Immature natural killer cell (primary cell): ENCODE measurements around the gene MAML3. TPM values are rescaled to one million over a fixed set of nuclear protein-coding genes. Genes with fewer than 3 reads are reported as not detected.
A peak's percentile ranks its signal among the peaks of the same experiment; 100 is the strongest.

Source experiments
- DNase-seq, 3 donors: peaks; one replicate each; pipeline ENCODE4 v3.0.0; 2022; ENCODE audit warnings: mixed read lengths in 1 of 3
- H3K27ac Mint-ChIP-seq, 6 donors: one replicate each; pipeline ENCODE4 v1.8.0; 2020; ENCODE audit warnings: mixed read lengths in 6 of 6, mild to moderate bottlenecking in 5 of 6, inconsistent platforms in 4 of 6, moderate library complexity in 3 of 6
- H3K27me3 Mint-ChIP-seq, 3 donors: one replicate each; pipeline ENCODE4 v1.8.0; 2020 to 2021; ENCODE audit warnings: low read depth in 3 of 3, mild to moderate bottlenecking in 3 of 3, mixed read lengths in 3 of 3, moderate library complexity in 3 of 3, inconsistent platforms in 1 of 3
- H3K36me3 Mint-ChIP-seq, 3 donors: one replicate each; pipeline ENCODE4 v1.8.0; 2020; ENCODE audit warnings: mixed read lengths in 3 of 3, inconsistent platforms in 2 of 3, mild to moderate bottlenecking in 2 of 3
- H3K4me1 Mint-ChIP-seq, 2 donors: one replicate each; pipeline ENCODE4 v1.8.0; 2020; ENCODE audit warnings: inconsistent platforms in 2 of 2, mild to moderate bottlenecking in 2 of 2, mixed read lengths in 2 of 2, moderate library complexity in 1 of 2
- H3K4me3 Mint-ChIP-seq, 5 donors: one replicate each; pipeline ENCODE4 v1.8.0; 2020; ENCODE audit warnings: mild to moderate bottlenecking in 5 of 5, mixed read lengths in 5 of 5, inconsistent platforms in 3 of 5, moderate library complexity in 3 of 5
- H3K9me3 Mint-ChIP-seq, 6 donors: one replicate each; pipeline ENCODE4 v1.8.0; 2020; ENCODE audit warnings: mild to moderate bottlenecking in 6 of 6, mixed read lengths in 6 of 6, inconsistent platforms in 4 of 6, moderate library complexity in 3 of 6
- polyA plus RNA-seq, 3 donors: library from polyadenylated mRNA; unstranded; fragments of 300-500 nt; fragmentation: Illumina TruSeq; gene quantifications; one replicate each; pipeline ENCODE4 v1.2.3, GENCODE V29; 2021

Gene MAML3
- polyA plus RNA-seq, 3 donors from 2014 or later, result 0.41 to 1.2 TPM; not detected in 1

- Mint-ChIP-seq H3K36me3 (no peaks in the 10 kb centered on the region), H3K4me1 (peaks cover 1 to 17% of the 10 kb centered on the region in 2 donors), H3K4me3 (no peak overlapping the region), H3K27me3 (peaks cover 3 to 6% (median 5%) of the 10 kb centered on the region in 3 donors), H3K9me3 (no peaks in the 10 kb centered on the region), H3K27ac (peak overlapping the region in 1 of 6 donors; percentile 25)
- DNase-seq, result no peak
Measured at GRCh38 chr4:140082391-140082755, 71.6 kb downstream of the MAML3 start.

- Mint-ChIP-seq H3K9me3 (no peaks in the 10 kb centered on the region), H3K27me3 (peaks cover 3 to 9% (median 9%) of the 10 kb centered on the region in 3 donors), H3K4me3 (no peak overlapping the region), H3K4me1 (peaks cover 1 to 17% of the 10 kb centered on the region in 2 donors), H3K36me3 (no peaks in the 10 kb centered on the region), H3K27ac (peak overlapping the region in 2 of 6 donors; percentile 4 to 25)
- no peak for DNase-seq
Measured at GRCh38 chr4:140081641-140082390, 72.2 kb downstream of the MAML3 start.

DNA sequence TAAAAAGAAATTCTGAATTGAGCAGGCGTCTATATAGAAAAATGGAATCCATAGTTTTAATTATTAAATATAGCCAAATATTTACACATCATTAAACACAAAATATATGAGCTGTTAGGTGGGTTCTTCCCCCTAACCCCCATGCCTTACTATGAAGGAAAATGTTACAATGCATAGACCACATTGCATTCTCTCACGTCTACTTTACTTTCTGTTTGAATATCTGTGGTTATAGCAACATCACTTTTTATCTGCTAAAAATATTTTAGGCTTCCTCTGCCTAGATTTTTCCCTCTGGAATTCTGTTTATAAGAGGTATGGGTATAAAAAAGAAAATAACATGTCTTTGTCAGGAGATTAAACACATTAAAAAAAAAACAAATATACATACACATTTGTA is 73.1 kb downstream of the MAML3 start:
- no peak for DNase-seq
- Mint-ChIP-seq H3K9me3 (no peaks in the 10 kb centered on the region), H3K4me3 (peak overlapping the region in 1 of 5 donors; percentile 22), H3K36me3 (no peaks in the 10 kb centered on the region), H3K27ac (peak overlapping the region in 1 of 6 donors; percentile 4), H3K27me3 (peaks cover 3 to 9% (median 9%) of the 10 kb centered on the region in 3 donors), H3K4me1 (peaks cover 5 to 25% of the 10 kb centered on the region in 2 donors)

DNA sequence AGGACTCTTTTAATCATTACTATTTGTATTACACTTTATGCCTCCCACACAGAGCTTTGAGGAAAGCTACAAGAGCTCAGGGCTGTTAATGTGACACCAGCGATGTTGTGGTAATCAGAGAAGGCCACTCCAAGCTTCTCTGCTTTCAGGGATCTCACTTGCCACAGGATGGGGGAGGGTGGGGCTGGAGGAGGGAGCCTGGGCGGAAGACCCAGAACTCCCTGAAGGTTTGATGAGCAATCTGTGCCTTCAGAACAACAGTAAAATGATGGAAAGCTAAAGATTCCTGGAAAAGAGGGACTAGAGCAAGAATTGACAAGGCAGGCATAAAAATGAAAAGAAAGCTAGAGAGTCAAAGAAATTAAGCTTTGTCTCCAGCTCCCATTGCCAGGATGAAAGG is 75.6 kb downstream of the MAML3 start:
- H3K27ac Mint-ChIP-seq, result peak overlapping the region in 1 of 6 donors; percentile 36
- H3K9me3 Mint-ChIP-seq, result no peaks in the 10 kb centered on the region
- DNase-seq, result no peak
- H3K27me3 Mint-ChIP-seq, result peaks cover 9 to 21% (median 14%) of the 10 kb centered on the region in 3 donors
- H3K4me1 Mint-ChIP-seq, result peaks cover 7 to 28% of the 10 kb centered on the region in 2 donors
- H3K36me3 Mint-ChIP-seq, result no peaks in the 10 kb centered on the region
- H3K4me3 Mint-ChIP-seq, result no peak overlapping the region

- Mint-ChIP-seq H3K36me3 (no peaks in the 10 kb centered on the region), H3K27me3 (peaks cover 21 to 33% (median 24%) of the 10 kb centered on the region in 3 donors), H3K9me3 (no peaks in the 10 kb centered on the region), H3K4me1 (peaks cover 20 to 34% of the 10 kb centered on the region in 2 donors), H3K4me3 (no peak overlapping the region), H3K27ac (no peak overlapping the region)
- no peak for DNase-seq
Measured at GRCh38 chr4:140076307-140076706, 77.7 kb downstream of the MAML3 start.

DNA sequence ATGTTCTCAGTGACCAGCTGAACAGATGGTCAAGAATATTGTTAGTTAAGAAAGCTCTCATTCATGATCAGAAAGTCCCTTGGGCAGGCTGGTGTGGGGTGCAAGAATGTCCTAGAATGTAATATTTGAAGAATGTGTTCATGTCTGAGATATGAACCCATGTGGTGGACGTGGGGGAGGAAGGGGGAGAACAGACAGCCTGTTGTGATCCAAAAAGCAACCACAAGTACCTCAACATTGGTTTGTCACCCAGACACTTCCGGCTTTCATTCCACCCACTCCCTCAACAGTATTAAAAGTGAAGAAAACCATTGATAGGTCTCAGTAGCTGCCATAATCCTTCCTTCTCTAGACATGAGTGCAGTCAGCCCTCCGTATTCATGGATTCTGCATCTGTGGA is 82.2 kb downstream of the MAML3 start:
- H3K9me3 Mint-ChIP-seq, result peaks cover 0 to 1% (median 0%) of the 10 kb centered on the region in 6 donors
- peak overlapping the region; percentile 5 to 82 (median 62) for H3K27ac Mint-ChIP-seq
- H3K27me3 Mint-ChIP-seq, result peaks cover 25 to 45% (median 36%) of the 10 kb centered on the region in 3 donors
- H3K4me1 Mint-ChIP-seq, result peaks cover 34 to 41% of the 10 kb centered on the region in 2 donors
- H3K36me3 Mint-ChIP-seq, result no peaks in the 10 kb centered on the region
- H3K4me3 Mint-ChIP-seq, result peak overlapping the region; percentile 57 to 75 (median 66)
- peak; percentile 81 to 84 (median 81) for DNase-seq

DNA sequence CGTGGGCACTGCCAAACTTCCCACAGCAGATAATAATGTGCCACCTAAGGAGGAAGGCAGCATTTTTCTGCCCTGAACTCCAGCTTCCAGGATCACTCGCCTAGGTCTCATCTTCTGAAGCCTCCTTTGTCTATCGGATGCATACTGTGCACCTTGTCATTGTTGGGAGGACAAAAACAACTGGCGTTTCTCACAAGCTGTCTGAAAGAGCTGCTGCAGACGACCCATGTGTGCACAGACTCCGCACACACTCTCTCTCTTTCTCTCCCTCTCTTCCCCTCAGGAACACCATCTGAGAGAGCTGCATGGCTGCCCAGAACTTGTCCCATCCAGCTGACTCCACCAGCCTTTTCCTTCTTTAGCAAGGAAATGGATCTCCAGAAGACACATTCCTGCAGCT is 83.0 kb downstream of the MAML3 start:
- H3K27me3 Mint-ChIP-seq, result peaks cover 25 to 52% (median 36%) of the 10 kb centered on the region in 3 donors
- peak overlapping the region in 4 of 6 donors; percentile 47 to 82 (median 58) for H3K27ac Mint-ChIP-seq
- peak overlapping the region; percentile 48 to 79 (median 66) for H3K4me3 Mint-ChIP-seq
- no peak for DNase-seq
- no peaks in the 10 kb centered on the region for H3K36me3 Mint-ChIP-seq
- peaks cover 30 to 34% of the 10 kb centered on the region in 2 donors for H3K4me1 Mint-ChIP-seq
- peaks cover 0 to 1% (median 0%) of the 10 kb centered on the region in 6 donors for H3K9me3 Mint-ChIP-seq

DNA sequence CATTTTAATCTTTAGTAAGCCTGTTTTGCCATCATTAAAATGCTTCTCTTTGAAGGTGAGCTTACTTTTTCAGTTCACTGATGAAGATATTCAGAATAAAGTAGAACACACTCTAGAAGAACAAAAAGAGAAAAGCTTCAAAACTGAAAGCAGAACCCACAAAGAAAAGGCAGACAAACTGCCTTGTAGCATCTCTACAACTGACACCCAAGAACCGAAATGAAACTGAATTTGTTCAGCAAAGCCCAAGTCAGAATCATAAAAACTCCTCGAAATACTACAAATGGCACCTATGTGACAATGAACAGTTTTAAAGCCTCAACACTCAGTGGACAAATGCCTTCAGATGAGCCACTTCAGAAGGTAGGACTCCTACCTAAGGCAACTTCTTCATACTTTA is 83.6 kb downstream of the MAML3 start:
- peak overlapping the region; percentile 48 to 79 (median 66) for H3K4me3 Mint-ChIP-seq
- peaks cover 27 to 55% (median 36%) of the 10 kb centered on the region in 3 donors for H3K27me3 Mint-ChIP-seq
- no peaks in the 10 kb centered on the region for H3K36me3 Mint-ChIP-seq
- DNase-seq, result peak in 2 of 3 donors; percentile 17 to 22
- peaks cover 30 to 33% of the 10 kb centered on the region in 2 donors for H3K4me1 Mint-ChIP-seq
- peak overlapping the region in 4 of 6 donors; percentile 16 to 62 (median 50) for H3K27ac Mint-ChIP-seq
- H3K9me3 Mint-ChIP-seq, result peaks cover 0 to 1% (median 0%) of the 10 kb centered on the region in 6 donors

GRCh38 chr4:140069066-140069465 is 84.9 kb downstream of the MAML3 start:
- Mint-ChIP-seq H3K4me3 (no peak overlapping the region), H3K27me3 (peaks cover 20 to 54% (median 36%) of the 10 kb centered on the region in 3 donors)

DNA sequence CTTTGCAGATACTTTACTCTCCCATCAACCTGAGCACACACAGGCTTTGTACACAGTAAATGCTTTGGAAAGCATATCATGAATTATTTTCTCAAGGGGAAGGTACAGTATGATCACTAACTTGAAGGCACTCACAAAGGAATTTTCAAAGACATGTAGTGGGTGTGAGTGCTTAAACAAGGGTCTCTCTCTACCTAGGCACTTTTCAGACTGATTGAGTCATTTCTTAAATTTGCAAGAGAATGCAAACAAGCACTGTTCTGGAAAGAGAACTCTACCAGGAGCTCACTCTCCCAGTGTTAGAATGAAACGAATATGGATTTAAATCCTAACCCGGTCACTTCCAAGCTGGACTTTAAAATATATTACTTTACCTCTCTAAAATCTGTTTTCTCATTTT is 85.7 kb downstream of the MAML3 start:
- Mint-ChIP-seq H3K27me3 (peaks cover 14 to 50% (median 36%) of the 10 kb centered on the region in 3 donors), H3K36me3 (no peaks in the 10 kb centered on the region), H3K4me1 (peaks cover 27 to 29% of the 10 kb centered on the region in 2 donors), H3K27ac (no peak overlapping the region), H3K9me3 (peaks cover 0 to 1% (median 0%) of the 10 kb centered on the region in 6 donors), H3K4me3 (no peak overlapping the region)
- no peak for DNase-seq

More at GRCh38 chr4:140069066-140069465, 84.9 kb downstream of the MAML3 start:
- Mint-ChIP-seq H3K27ac (peak overlapping the region in 1 of 6 donors; percentile 57), H3K36me3 (no peaks in the 10 kb centered on the region), H3K4me1 (peaks cover 30 to 33% of the 10 kb centered on the region in 2 donors), H3K9me3 (peaks cover 0 to 1% (median 0%) of the 10 kb centered on the region in 6 donors)
- no peak for DNase-seq

GRCh38 chr4:140066031-140066930 is 87.7 kb downstream of the MAML3 start:
- Mint-ChIP-seq H3K9me3 (peaks cover 0 to 1% (median 0%) of the 10 kb centered on the region in 6 donors), H3K4me1 (peaks cover 13% of the 10 kb centered on the region in 2 donors), H3K36me3 (no peaks in the 10 kb centered on the region), H3K27me3 (peaks cover 9 to 34% (median 23%) of the 10 kb centered on the region in 3 donors), H3K27ac (no peak overlapping the region), H3K4me3 (no peak overlapping the region)
- no peak for DNase-seq

GRCh38 chr4:140065393-140065792 is 88.6 kb downstream of the MAML3 start:
- H3K36me3 Mint-ChIP-seq, result no peaks in the 10 kb centered on the region
- no peak overlapping the region for H3K27ac Mint-ChIP-seq
- no peak overlapping the region for H3K4me3 Mint-ChIP-seq
- no peak for DNase-seq
- H3K9me3 Mint-ChIP-seq, result peaks cover 0 to 1% (median 0%) of the 10 kb centered on the region in 6 donors
- peaks cover 4% of the 10 kb centered on the region in 2 donors for H3K4me1 Mint-ChIP-seq
- H3K27me3 Mint-ChIP-seq, result peaks cover 7 to 26% (median 15%) of the 10 kb centered on the region in 3 donors

GRCh38 chr4:140061659-140062289 is 92.2 kb downstream of the MAML3 start:
- no peak for DNase-seq
- H3K4me1 Mint-ChIP-seq, result no peaks in the 10 kb centered on the region
- peaks cover 5 to 25% (median 8%) of the 10 kb centered on the region in 3 donors for H3K27me3 Mint-ChIP-seq
- H3K27ac Mint-ChIP-seq, result no peak overlapping the region
- no peaks in the 10 kb centered on the region for H3K9me3 Mint-ChIP-seq
- no peaks in the 10 kb centered on the region for H3K36me3 Mint-ChIP-seq
- no peak overlapping the region for H3K4me3 Mint-ChIP-seq
